ENCODE data around the gene KCNH8. TPM values are rescaled to one million over a fixed set of nuclear protein-coding genes. Genes with fewer than 3 reads are reported as not detected.

KCNH8 gene
- total RNA-seq, 1 donor: not detected

GRCh38 chr3:19248143-19248542 is 99.8 kb downstream of the KCNH8 start:
- no peak for DNase-seq (ENCODE audit: low read depth)
- no peak for TF ChIP-seq CTCF (IDR thresholded peaks at IDR 0.05; ENCODE audit: insufficient read depth, low read length)
- H3K4me3 ChIP-seq (ENCODE audit: low read depth, low read length): no peak overlapping the region

DNA sequence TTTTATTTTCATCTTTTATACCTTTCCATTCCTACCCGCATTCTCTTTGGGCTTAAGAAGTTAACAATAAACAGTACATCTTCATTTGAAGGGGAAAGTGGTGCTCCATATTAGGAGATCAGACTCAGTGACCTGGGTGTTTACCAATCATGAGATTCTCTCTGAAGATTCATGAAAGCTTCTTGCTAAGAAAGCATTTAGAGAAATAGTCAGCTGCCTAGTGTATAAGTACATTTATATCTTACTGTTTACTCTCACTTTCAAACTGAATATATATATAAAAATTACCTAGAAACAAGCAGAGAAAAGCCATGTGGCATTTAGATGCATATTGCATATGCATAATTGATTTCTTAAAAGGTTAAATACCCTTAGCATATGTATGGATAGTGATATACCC is 100.5 kb downstream of the KCNH8 start:
- TF ChIP-seq CTCF (IDR thresholded peaks at IDR 0.05; ENCODE audit: insufficient read depth, low read length): no peak

DNA sequence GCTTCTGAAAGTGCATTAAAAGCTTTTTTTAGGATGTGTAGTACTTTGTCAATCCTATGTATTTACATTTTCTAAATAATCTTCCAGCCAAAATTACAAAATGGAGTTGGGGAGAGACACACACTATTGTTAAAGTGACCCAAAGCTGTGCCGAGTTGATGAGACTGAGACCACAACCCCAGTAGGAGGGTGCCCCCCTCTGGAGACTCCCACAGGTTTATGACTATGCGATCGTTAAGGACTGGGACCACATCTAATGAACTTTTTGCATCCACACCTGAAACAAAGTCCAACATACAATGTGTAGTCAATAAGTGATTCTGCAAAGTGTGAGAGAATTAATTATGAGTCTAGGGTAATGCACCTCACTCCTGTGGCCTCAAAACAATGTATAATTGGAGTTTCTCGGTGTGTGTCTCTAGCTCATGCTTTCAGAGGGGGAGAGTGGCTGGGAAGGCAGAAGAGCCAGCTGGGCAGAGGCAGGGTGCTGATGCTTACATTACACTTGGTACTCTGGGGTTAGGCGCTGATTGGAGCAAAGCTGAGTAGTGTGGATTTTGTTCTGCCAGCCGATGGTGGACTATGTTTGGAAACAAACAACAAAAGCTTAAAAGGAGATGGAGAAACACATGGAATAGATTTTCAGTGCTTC is 102.8 kb downstream of the KCNH8 start:
- no peak overlapping the region for H3K4me3 ChIP-seq (ENCODE audit: low read depth, low read length)
- TF ChIP-seq CTCF (IDR thresholded peaks at IDR 0.05; ENCODE audit: insufficient read depth, low read length): no peak
- DNase-seq (ENCODE audit: low read depth): no peak

More for the DNA sequence above, 100.5 kb downstream of the KCNH8 start:
- no peak for DNase-seq (ENCODE audit: low read depth)
- no peak overlapping the region for H3K4me3 ChIP-seq (ENCODE audit: low read depth, low read length)

DNA sequence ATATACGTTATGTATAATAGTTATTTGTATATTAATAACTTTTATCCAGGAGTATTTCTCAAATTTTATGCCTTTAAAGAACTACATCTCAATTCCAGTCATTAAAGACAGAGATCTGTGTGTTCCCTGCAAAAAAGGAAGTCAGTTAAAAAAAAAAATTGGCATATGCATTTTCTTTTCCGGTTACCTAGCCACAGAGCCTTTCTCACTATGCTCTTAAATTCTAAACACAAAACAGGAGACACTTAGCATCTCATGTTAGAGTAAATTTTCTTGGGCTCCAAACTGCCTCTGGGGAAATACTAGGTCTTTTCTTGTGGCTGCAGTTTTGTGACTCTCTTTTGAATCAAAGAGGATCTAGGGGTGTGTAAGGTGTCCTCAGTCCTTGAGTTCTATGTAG is 105.9 kb downstream of the KCNH8 start:
- no peak overlapping the region for H3K4me3 ChIP-seq (ENCODE audit: low read depth, low read length)
- DNase-seq (ENCODE audit: low read depth): no peak
- no peak for TF ChIP-seq CTCF (IDR thresholded peaks at IDR 0.05; ENCODE audit: insufficient read depth, low read length)

GRCh38 chr3:19254784-19255338 is 106.6 kb downstream of the KCNH8 start:
- no peak overlapping the region for H3K4me3 ChIP-seq (ENCODE audit: low read depth, low read length)
- no peak for TF ChIP-seq CTCF (IDR thresholded peaks at IDR 0.05; ENCODE audit: insufficient read depth, low read length)
- no peak for DNase-seq (ENCODE audit: low read depth)

- DNase-seq (ENCODE audit: low read depth): no peak
- H3K4me3 ChIP-seq (ENCODE audit: low read depth, low read length): no peak overlapping the region
- no peak for TF ChIP-seq CTCF (IDR thresholded peaks at IDR 0.05; ENCODE audit: insufficient read depth, low read length)
These were observed 108.0 kb downstream of the KCNH8 start for GRCh38 chr3:19256313-19256712.

DNA sequence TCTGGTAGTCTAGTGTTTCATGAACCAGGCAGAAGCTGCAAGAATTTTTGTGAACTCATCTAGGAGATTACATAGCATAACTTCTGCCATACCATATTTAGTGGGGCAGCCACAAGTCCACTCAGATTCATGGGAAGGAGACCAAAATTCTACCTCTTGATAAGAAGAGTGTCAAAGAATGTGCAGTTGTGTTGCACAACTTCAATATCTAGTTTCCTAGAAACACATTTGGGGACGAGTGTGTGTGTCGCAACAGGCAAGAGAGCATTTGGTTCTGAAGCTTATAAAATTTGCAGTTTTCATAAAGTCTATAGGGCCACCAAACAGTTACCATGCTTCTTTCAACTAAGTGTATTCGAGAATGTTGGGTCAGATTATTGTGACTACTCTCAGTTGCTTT is 115.3 kb downstream of the KCNH8 start:
- DNase-seq (ENCODE audit: low read depth): no peak
- TF ChIP-seq CTCF (IDR thresholded peaks at IDR 0.05; ENCODE audit: insufficient read depth, low read length): no peak

More for the DNA sequence above, 115.3 kb downstream of the KCNH8 start:
- no peak overlapping the region for H3K4me3 ChIP-seq (ENCODE audit: low read depth, low read length)
